Dermis blood vessel endothelial cell (primary cell): ENCODE results near the gene NCKAP5L. TPM values are rescaled to one million over a fixed set of nuclear protein-coding genes. Genes with fewer than 3 reads are reported as not detected.
A peak's percentile ranks its signal among the peaks of the same experiment; 100 is the strongest.
"Not testable (repeated sequence)": the region's sequence is repeated elsewhere in the genome, so short reads cannot be mapped to it uniquely, and the experiment has no call there.

Experiments
- DNase-seq: peaks from one replicate; pipeline ENCODE4 v3.0.0; 2010
- total RNA-seq: library from RNA; depleted of rRNA; stranded (reverse); fragments of >200 nt; gene quantifications from 2 replicates; pipeline ENCODE4 v1.2.3, GENCODE V29; 2014

NCKAP5L gene
- total RNA-seq, 1 donor from 2014 or later = 14.0 TPM

DNA sequence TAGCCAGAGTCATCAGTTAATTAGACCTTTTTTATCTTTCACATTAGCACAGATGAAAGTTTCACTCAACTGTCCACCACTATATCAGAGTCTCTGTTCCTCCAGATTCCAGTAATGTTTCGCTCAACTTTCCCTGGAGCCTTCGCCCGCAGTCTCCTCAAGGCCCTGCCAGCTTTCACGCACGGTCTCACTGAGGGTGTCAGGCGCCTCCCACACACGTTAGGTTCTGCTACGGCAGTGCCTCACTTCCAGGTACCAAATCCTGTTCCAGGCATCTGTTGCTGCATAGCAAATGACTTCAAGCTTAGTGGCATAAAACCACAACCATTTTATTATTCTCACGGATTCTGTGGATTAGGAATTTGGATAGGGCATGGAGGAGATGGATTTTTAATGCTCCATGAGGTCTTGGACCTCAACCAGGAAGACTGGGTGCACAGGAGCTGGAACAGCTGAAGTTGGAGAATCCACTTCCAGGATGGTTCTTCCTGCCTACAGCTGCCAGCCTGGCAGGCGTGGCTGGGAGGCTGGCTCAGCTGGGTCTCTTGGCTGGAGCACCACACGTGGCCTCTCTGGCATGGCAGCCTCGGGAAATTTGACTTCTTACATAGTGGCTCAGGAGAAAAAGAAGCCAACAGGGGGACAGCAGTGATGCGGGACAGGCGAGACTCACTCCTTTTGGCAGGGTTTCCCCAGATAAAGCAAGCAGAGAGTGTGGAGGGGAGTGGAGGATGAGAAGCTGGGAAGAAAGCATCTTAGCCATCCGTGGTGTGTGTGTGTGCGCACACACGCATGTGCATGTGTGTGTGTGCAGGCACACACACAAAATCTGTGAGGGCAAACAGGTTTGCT is 36.0 kb upstream of the NCKAP5L start:
- no peak for DNase-seq

- not testable (repeated sequence) for DNase-seq
Observed at GRCh38 chr12:49860921-49861320, 32.7 kb upstream of the NCKAP5L start.

DNA sequence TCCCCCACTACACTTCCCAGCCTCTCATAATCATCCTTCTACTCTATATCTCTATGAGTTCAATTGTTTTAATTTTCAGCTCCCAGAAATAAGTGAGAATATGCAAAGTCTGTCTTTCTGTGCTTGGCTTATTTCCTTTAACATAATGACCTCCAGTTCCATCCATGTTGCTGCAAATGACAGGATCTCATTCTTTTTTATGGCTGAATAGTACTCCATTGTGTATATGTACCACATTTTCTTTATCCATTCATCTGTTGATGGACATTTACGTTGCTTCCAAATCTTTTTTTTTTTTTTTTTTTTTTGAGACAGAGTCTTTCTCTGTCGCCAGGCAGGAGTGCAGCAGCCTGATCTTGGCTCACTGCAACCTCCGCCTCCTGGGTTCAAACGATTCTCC is 27.7 kb upstream of the NCKAP5L start:
- not testable (repeated sequence) for DNase-seq

DNA sequence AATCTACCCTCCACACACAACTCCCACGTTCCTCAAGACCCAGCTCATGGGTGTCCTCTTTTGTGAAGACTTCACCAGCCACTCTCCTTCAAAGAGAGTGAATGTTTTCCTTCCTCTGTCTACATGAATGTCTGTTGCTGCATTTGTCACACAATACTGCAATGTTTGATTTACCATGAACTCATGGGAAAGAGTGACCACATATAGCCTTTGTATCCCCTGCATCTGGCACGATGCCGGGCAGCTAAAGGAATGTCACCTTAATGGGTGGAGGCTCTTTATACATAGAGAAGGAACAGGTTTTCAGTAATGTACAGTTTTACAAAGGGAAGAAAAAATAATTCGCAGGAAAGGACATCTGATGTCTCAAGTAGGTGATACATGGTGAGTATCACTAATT is 26.8 kb upstream of the NCKAP5L start:
- DNase-seq = no peak

DNA sequence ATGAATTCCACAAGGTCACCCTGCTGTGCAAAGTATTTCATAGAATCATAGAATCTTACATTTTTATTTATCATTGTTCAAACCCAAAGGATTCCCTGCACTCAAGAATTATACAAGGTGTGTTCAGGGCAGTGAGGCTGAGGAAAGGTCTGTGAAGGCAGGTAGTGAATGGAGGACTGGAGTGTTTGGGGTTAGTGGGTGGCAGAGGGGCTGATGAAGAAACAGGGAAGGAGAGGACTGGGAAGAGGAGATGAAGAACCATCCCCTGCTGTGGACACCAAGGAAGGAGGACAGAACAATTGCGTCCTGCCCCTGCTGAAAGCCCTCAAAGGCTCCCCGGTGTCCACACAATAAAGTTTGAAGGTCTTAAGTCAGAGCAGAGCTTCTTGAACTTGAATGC is 25.5 kb upstream of the NCKAP5L start:
- DNase-seq = no peak

- DNase-seq = no peak
Observed at GRCh38 chr12:49847161-49847560, 18.9 kb upstream of the NCKAP5L start.

DNA sequence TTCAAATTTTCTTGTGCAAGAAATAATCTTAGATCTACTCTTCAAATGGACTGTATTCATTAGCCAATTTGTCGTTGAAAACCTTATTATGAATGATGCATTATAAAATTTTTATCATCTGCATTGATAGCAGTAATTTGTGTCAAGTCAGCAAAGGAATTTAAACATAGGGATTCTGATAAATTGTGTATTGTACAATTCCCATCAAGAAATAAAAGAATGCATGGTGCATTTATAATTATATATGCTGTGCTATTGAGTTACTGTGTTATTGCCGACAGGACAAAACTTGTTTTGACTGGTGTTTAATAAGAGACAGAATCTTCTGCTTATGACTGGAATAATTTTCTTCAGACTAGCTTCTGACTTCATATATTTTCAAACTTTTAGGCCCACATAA is 17.8 kb upstream of the NCKAP5L start:
- DNase-seq = no peak

DNA sequence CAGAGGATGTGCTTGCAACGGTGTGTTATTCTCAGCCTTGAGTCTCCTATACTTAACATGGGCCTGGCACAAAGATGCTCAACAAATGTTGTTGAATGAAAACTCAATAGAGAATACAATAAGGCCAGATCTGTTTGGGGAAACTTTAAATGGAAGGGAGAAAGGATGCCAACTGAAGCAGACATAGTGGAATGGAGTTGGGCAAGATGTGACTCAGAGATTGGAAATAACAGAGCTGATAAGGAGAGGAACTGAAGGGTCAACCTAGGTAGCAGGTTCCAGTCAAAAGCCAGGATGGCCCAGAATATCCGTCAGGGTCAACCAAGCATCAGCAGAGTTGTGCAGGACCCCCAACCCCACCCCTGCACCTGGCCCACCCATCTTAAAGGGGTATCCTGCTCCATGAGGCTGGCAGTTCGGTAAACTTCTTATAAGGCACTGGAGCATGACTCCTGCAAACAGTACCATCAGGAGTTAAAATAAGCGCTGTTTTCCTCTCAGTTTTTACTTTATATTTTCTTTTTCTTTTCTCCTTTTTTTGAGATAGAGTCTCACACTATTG is 15.7 kb upstream of the NCKAP5L start:
- no peak for DNase-seq

DNA sequence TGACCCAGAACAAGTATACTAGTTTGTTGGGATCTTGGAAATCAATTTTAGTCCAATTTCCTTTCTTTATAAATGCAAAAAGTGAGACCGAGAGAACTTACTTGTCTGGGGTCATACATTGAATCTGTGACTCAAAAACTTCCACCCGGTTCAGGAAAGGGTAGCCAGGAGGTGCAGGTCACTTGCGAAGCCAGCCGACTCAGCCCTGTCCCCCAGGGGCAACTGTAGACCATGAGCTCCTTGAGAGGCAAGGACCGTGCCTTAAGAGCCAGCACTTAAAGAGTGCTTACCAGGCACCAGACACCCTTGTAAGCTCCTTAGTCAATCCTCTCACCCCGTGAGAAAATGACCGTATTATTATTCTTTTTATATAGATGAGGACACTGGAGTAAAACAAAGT is 15.2 kb upstream of the NCKAP5L start:
- DNase-seq = no peak

- DNase-seq = peak; percentile 90
Observed at GRCh38 chr12:49842519-49843352, 14.5 kb upstream of the NCKAP5L start, which contains the start of gene BCDIN3D. TSS of gene BCDIN3D (minus strand) at chr12:49843106. CDS start at chr12:49843087, 19 bp downstream.

DNA sequence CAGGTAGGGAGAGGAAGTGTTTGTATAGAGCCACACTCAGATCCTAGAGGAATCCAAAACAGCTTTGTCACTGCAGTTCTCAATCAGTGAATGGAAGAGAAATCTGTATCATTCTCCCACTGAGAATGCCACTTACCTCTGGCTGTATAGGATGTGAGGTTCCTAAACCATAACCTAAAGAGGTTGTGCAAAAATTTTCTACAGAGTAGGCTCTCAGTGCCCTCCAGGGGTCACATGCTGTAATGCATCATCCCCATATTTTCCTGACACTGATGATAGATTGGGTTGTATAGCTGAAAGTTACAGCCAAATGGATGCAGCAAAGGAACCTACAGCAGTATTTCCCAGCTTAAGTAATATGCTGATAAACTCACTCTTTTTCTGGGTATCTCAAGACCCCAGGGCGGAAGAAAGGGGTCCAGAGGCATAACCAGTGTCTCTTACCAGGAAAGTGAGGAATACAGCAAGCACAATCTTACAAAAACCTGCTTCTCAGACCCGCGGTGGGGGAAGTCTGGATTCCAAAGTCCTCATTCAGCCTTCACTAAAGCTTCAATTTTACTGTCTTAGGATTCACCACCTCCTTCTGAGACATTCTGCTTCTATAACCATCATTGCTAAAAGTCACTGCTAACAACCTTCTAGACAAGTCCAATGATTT is 10.9 kb upstream of the NCKAP5L start:
- peak; percentile 77 for DNase-seq

GRCh38 chr12:49832836-49833421 is 4.7 kb upstream of the NCKAP5L start:
- DNase-seq = no peak

- DNase-seq = no peak
Observed at GRCh38 chr12:49831717-49832116, 3.5 kb upstream of the NCKAP5L start.

GRCh38 chr12:49827401-49828099 is 663 bp downstream of the NCKAP5L start:
- DNase-seq = peak; percentile 64

GRCh38 chr12:49827051-49827400 is 1.2 kb downstream of the NCKAP5L start:
- no peak for DNase-seq

GRCh38 chr12:49825971-49826421 is 2.2 kb downstream of the NCKAP5L start:
- DNase-seq = no peak

- DNase-seq = peak; percentile 30
Observed at GRCh38 chr12:49825360-49825970, 2.7 kb downstream of the NCKAP5L start.

DNA sequence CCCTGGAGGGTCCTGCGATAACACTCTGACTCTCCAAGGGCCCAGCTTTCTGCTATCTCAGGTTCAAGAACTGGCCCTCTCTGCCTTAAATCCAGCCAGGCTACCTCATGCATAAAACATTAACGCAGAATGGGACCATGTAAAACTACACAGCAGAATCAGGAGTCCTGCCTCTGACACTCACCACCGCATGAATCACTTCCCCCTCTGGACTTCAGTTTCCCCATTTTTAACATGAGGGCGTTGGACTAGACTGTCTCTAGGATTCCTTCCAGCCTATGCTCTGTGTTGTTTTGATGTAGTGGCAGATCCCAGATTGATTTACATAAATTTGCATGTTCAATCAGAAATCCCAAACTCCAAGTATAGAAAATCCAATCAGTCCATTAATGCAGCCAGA is 3.3 kb downstream of the NCKAP5L start:
- DNase-seq = peak; percentile 66

DNA sequence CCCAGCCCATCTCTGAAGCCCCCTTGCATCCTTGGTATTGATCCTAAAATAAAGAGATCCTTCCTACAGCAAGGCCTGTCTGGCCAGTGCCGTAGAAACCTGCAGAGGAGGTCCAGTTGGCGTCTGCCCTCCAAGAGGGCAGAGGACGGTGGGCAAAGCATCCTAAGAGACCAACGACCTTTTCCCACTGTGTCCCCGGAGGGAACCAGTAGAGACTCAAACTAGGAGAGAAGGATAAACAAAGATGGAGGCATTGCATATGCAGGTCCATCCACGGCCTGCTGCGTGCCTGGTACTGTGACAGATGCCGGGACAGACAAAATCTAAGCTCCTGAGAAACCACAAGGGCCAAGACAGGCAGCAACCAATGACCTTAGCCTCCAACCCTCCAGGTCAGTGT is 3.8 kb downstream of the NCKAP5L start:
- no peak for DNase-seq

GRCh38 chr12:49823951-49824350 is 4.3 kb downstream of the NCKAP5L start:
- DNase-seq = no peak

DNA sequence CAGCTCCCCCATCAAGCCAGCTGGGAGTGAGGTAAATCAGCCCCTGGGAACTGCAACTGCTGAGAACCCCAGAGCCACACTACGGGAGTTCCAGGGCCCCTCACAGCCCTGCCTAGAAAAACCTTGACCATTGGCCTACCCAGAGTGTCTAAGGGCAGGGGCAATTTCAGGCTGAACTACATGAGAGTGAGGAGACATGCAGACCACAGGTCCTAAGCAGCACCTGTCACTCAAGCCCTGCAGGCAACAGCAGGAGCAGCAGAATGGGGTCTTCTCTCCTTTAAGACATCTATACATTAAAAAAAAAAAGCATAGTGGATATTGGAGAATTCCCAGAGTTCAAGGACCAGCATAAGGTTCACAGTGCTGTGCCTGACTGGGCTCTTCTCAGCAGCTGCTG is 4.9 kb downstream of the NCKAP5L start:
- DNase-seq = no peak
